Ishikawa (cell line): ENCODE results near the gene ZNF565.

Experiments
- NFIC ChIP-seq: IDR thresholded peaks from 2 replicates; pipeline ENCODE4 v1.6.1; 2012
- TAF1 ChIP-seq: IDR thresholded peaks from 2 replicates; pipeline ENCODE4 v1.6.1; 2012; ENCODE audit warnings: low read depth, mild to moderate bottlenecking
- TF ChIP-seq, protein P1 (sequence below): IDR thresholded peaks from 2 replicates; pipeline ENCODE4 v1.6.1; 2012; ENCODE audit warnings: low read depth, mild to moderate bottlenecking
- TF ChIP-seq, protein P2 (sequence below): IDR thresholded peaks from 2 replicates; pipeline ENCODE4 v1.6.1; 2012

- TF ChIP-seq NFIC (no peak), TAF1 (no peak)
- TF ChIP-seq, protein P1, sequence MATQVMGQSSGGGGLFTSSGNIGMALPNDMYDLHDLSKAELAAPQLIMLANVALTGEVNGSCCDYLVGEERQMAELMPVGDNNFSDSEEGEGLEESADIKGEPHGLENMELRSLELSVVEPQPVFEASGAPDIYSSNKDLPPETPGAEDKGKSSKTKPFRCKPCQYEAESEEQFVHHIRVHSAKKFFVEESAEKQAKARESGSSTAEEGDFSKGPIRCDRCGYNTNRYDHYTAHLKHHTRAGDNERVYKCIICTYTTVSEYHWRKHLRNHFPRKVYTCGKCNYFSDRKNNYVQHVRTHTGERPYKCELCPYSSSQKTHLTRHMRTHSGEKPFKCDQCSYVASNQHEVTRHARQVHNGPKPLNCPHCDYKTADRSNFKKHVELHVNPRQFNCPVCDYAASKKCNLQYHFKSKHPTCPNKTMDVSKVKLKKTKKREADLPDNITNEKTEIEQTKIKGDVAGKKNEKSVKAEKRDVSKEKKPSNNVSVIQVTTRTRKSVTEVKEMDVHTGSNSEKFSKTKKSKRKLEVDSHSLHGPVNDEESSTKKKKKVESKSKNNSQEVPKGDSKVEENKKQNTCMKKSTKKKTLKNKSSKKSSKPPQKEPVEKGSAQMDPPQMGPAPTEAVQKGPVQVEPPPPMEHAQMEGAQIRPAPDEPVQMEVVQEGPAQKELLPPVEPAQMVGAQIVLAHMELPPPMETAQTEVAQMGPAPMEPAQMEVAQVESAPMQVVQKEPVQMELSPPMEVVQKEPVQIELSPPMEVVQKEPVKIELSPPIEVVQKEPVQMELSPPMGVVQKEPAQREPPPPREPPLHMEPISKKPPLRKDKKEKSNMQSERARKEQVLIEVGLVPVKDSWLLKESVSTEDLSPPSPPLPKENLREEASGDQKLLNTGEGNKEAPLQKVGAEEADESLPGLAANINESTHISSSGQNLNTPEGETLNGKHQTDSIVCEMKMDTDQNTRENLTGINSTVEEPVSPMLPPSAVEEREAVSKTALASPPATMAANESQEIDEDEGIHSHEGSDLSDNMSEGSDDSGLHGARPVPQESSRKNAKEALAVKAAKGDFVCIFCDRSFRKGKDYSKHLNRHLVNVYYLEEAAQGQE, result no peak
- TF ChIP-seq, protein P2, sequence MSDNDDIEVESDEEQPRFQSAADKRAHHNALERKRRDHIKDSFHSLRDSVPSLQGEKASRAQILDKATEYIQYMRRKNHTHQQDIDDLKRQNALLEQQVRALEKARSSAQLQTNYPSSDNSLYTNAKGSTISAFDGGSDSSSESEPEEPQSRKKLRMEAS, result no peak
Measured at GRCh38 chr19:36207605-36208252, 6.7 kb downstream of the ZNF565 start.
